Endothelial cell of umbilical vein (primary cell): ENCODE data around the gene PAK2. TPM values are rescaled to one million over a fixed set of nuclear protein-coding genes. Genes with fewer than 3 reads are reported as not detected.
A peak's percentile ranks its signal among the peaks of the same experiment; 100 is the strongest.

Experiments
- BruUV-seq: library from RNA; stranded (reverse); fragments of 400-500 nt; replicated peaks from 2 replicates; lab custom pipeline; 2021; lab: Mats Ljungman, UMichigan
- CTCF ChIA-PET: fragments of 300-600, 350-600 bp; sonication (Branson Sonifier 250); formaldehyde crosslinking; loops from one replicate; lab custom pipeline; 2021; ENCODE audit warnings: antibody characterized with exemption, inconsistent platforms; lab: Charles Lee
- POLR2A ChIA-PET: fragments of 300-600, 350-600 bp; sonication (Branson Sonifier 250); formaldehyde crosslinking; loops from one replicate; lab custom pipeline; 2021; ENCODE audit warnings: antibody characterized with exemption, inconsistent platforms; lab: Charles Lee
- DNase-seq: peaks from one replicate; pipeline ENCODE4 v3.0.0-alpha.2; 2011; ENCODE audit warnings: low read depth, low spot score
- FAIRE-seq: peaks from 2 replicates; lab custom pipeline; 2011; peaks lifted over from hg19 to GRCh38; lab: Jason Lieb, UNC
- H2AFZ ChIP-seq: 2 replicates; pipeline ENCODE4 v1.6.0; 2012; ENCODE audit warnings: low read depth, low read length, control low read depth, inconsistent platforms
- H3K27ac ChIP-seq: 2 replicates; pipeline ENCODE4 v1.5.1; 2011; ENCODE audit warnings: low read depth, mild to moderate bottlenecking, control low read depth, low read length, moderate library complexity; ENCODE audit not compliant: insufficient read depth
- H3K27me3 ChIP-seq, 2 experiments: 2 replicates each; pipeline versions ENCODE4 v1.6.0 to v1.6.1; 2011; ENCODE audit warnings: low read length in 2 of 2, mixed read lengths in 1 of 2; ENCODE audit not compliant: control insufficient read depth in 2 of 2, insufficient read depth in 2 of 2
- H3K36me3 ChIP-seq, 2 experiments: 2 replicates in 1 of 2; 3 replicates in 1 of 2; pipeline ENCODE4 v1.5.1; 2011; ENCODE audit warnings: low read length in 2 of 2, mild to moderate bottlenecking in 1 of 2, moderate library complexity in 1 of 2; ENCODE audit not compliant: control insufficient read depth in 2 of 2, insufficient read depth in 2 of 2; ENCODE audit errors: extremely low read depth in 1 of 2
- H3K4me1 ChIP-seq: 3 replicates; pipeline ENCODE4 v1.5.1; 2011; ENCODE audit warnings: mild to moderate bottlenecking, low read length; ENCODE audit not compliant: control insufficient read depth, insufficient read depth; ENCODE audit errors: extremely low read depth
- H3K4me2 ChIP-seq: 2 replicates; pipeline ENCODE4 v1.6.1; 2011; ENCODE audit warnings: low read length, control low read depth, mixed read lengths; ENCODE audit not compliant: insufficient read depth
- H3K4me3 ChIP-seq, 3 experiments: fragments of 200-600 bp in 1 of 3; sonication (generic), shearing (Covaris generic) in 1 of 3; replicated peaks in 1 of 3; 2 replicates each; pipeline ENCODE4 v1.5.1; 2011 to 2016; ENCODE audit warnings: control low read depth in 3 of 3, low read length in 3 of 3, mild to moderate bottlenecking in 2 of 3, inconsistent platforms in 1 of 3, low read depth in 1 of 3, moderate library complexity in 1 of 3; ENCODE audit not compliant: insufficient read depth in 1 of 3
- H3K79me2 ChIP-seq: 2 replicates; pipeline ENCODE4 v1.6.0; 2012; ENCODE audit warnings: low read length, inconsistent platforms; ENCODE audit not compliant: control insufficient read depth, insufficient read depth
- H3K9ac ChIP-seq: replicated peaks from 2 replicates; pipeline ENCODE3; 2011; ENCODE audit warnings: low read length, control low read depth; ENCODE audit not compliant: insufficient read depth; ENCODE audit errors: extremely low read depth
- H3K9me1 ChIP-seq: replicated peaks from 3 replicates; pipeline ENCODE4 v1.6.0; 2011; ENCODE audit warnings: mild to moderate bottlenecking, low read length; ENCODE audit not compliant: control insufficient read depth, insufficient read depth; ENCODE audit errors: extremely low read depth
- H3K9me3 ChIP-seq: replicated peaks from 2 replicates; pipeline ENCODE4 v1.5.1; 2012; ENCODE audit warnings: low read length, inconsistent platforms; ENCODE audit not compliant: control insufficient read depth, insufficient read depth
- H4K20me1 ChIP-seq: replicated peaks from 2 replicates; pipeline ENCODE3; 2011; ENCODE audit warnings: mild to moderate bottlenecking, low read length; ENCODE audit not compliant: control insufficient read depth, insufficient read depth; ENCODE audit errors: extremely low read depth
- CTCF ChIP-seq, 2 donors: IDR thresholded peaks; 1 replicate in 1 of 2; 2 replicates in 1 of 2; pipeline ENCODE4 v1.5.1; 2011; ENCODE audit warnings: low read length in 2 of 2, mild to moderate bottlenecking in 2 of 2, moderate library complexity in 2 of 2, control low read depth in 1 of 2, inconsistent platforms in 1 of 2, low read depth in 1 of 2; ENCODE audit not compliant: insufficient read depth in 1 of 2; ENCODE audit errors: extremely low read depth in 1 of 2
- EZH2 ChIP-seq: IDR thresholded peaks from 2 replicates; pipeline ENCODE4 v1.6.1; 2012; ENCODE audit warnings: borderline replicate concordance, low read depth, mild to moderate bottlenecking, moderate library complexity, low read length, inconsistent platforms; ENCODE audit not compliant: severe bottlenecking
- FOS ChIP-seq: IDR thresholded peaks from 2 replicates; pipeline ENCODE4 v1.6.1; 2011; ENCODE audit warnings: mild to moderate bottlenecking, low read length, moderate library complexity, borderline replicate concordance; ENCODE audit not compliant: insufficient read depth
- GATA2 ChIP-seq: IDR thresholded peaks from 2 replicates; pipeline ENCODE4 v1.7.0; 2011; ENCODE audit warnings: low read depth, mild to moderate bottlenecking, moderate library complexity, mixed read lengths, low read length; ENCODE audit not compliant: insufficient read length, insufficient read depth
- JUN ChIP-seq: IDR thresholded peaks from 2 replicates; pipeline ENCODE4 v1.6.1; 2011; ENCODE audit warnings: borderline replicate concordance, low read depth; ENCODE audit not compliant: insufficient read length, insufficient read depth
- MAX ChIP-seq: IDR thresholded peaks from 2 replicates; pipeline ENCODE4 v1.6.1; 2011; ENCODE audit not compliant: insufficient read depth, insufficient read length
- MYC ChIP-seq: IDR thresholded peaks from one replicate; pipeline ENCODE4 v1.6.1; 2011; ENCODE audit warnings: mild to moderate bottlenecking, low read depth, low read length
- POLR2A ChIP-seq: IDR thresholded peaks from 2 replicates; pipeline ENCODE4 v1.6.1; 2012; ENCODE audit warnings: low read depth, mild to moderate bottlenecking, control low read depth, low read length
- POLR2AphosphoS5 ChIP-seq: IDR thresholded peaks from 2 replicates; pipeline ENCODE4 v1.6.1; 2012; ENCODE audit warnings: low read depth, mild to moderate bottlenecking, control low read depth, low read length, moderate library complexity; ENCODE audit not compliant: insufficient read depth
- dilution Hi-C: fragments of 300-500 bp; cut with MboI; formaldehyde crosslinking; loops from one replicate; pipeline ENCODE4 v1.15.0; 2019; ENCODE audit warnings: low sequenced_read_pairs; ENCODE audit not compliant: extremely low pct_ligation_motif_present
- intact Hi-C: fragments of 100-400 bp; cut with micrococcal nuclease; formaldehyde crosslinking; loops from one replicate; pipeline ENCODE4 v1.10.0; 2022
- polyA plus RNA-seq, 4 experiments: library from polyadenylated mRNA; depleted of rRNA in 3 of 4; stranded (reverse) in 3 of 4; unstranded in 1 of 4; fragments of >200 nt; gene quantifications; 2 replicates each; pipeline versions ENCODE4 v1.2.1 to v1.2.3, GENCODE V29; 2011 to 2012; ENCODE audit warnings: missing spikeins in 1 of 4
- total RNA-seq: library from RNA; stranded (reverse); gene quantifications from 2 replicates; pipeline ENCODE4 v1.2.3, GENCODE V29; 2021

The PAK2 gene
- total and polyA plus RNA-seq, 2 donors (not counting 3 experiments of a cell fraction or from before 2014, with no cell fraction given) = 22.6 to 98.9 TPM

GRCh38 chr3:196706731-196707130 lies 32.9 kb upstream of the PAK2 start:
- intact Hi-C loops (no loop called here), dilution Hi-C loops (no loop called here)
- H3K79me2 ChIP-seq = no peaks in the 10 kb centered on the region
- H3K9ac ChIP-seq = no peak overlapping the region
- TF ChIP-seq MAX = no peak
- no peak for TF ChIP-seq MYC
- no peak for TF ChIP-seq POLR2A
- H3K4me2 ChIP-seq = no peak overlapping the region
- H3K4me3 ChIP-seq = no peak overlapping the region
- no peaks in the 10 kb centered on the region for H3K9me1 ChIP-seq
- H3K4me1 ChIP-seq = peaks cover 7% of the 10 kb centered on the region
- BruUV-seq = no TSS peak
- no peak overlapping the region for H2AFZ ChIP-seq
- no peaks in the 10 kb centered on the region for H3K36me3 ChIP-seq
- DNase-seq = no peak
- ChIA-PET POLR2A (no interaction called here), CTCF (interaction anchor here (0.8 to 3.1 kb wide), 6 partner anchors 11 to 97 kb away, joined by 3 to 11 read pairs (median 6); no protein-coding TSS in a partner anchor)
- peaks cover 0 to 3% of the 10 kb centered on the region in 2 experiments for H3K27me3 ChIP-seq
- H3K27ac ChIP-seq = no peak overlapping the region
- H4K20me1 ChIP-seq = no peaks in the 10 kb centered on the region
- no peaks in the 10 kb centered on the region for H3K9me3 ChIP-seq
- no peak for FAIRE-seq

- FAIRE-seq (peak; percentile 26), DNase-seq (peak; percentile 82)
- no peak overlapping the region for H2AFZ ChIP-seq
- no peak overlapping the region for H3K4me2 ChIP-seq
- no peaks in the 10 kb centered on the region for H3K9me3 ChIP-seq
- TF ChIP-seq MAX (no peak), MYC (no peak), FOS (no peak), GATA2 (no peak), POLR2AphosphoS5 (no peak), EZH2 (no peak), CTCF (IDR thresholded peaks at IDR 0.05; ENCODE audit: extremely low read depth in 1 of 2, insufficient read depth in 1 of 2, low read depth in 1 of 2, low read length in 2 of 2) (no peak), JUN (no peak), POLR2A (no peak)
- intact Hi-C loops (no loop called here), dilution Hi-C loops (no loop called here)
- no peaks in the 10 kb centered on the region for H3K79me2 ChIP-seq
- no peak overlapping the region for H3K27ac ChIP-seq
- no peak overlapping the region for H3K9ac ChIP-seq
- no TSS peak for BruUV-seq
- H3K4me1 ChIP-seq = peaks cover 7% of the 10 kb centered on the region
- H3K4me3 ChIP-seq = no peak overlapping the region
- ChIA-PET CTCF (interaction anchor here (0.6 to 3.1 kb wide), 8 partner anchors 14 to 185 kb away, joined by 3 to 11 read pairs (median 4); no protein-coding TSS in a partner anchor), POLR2A (interaction anchor here (1.0 kb wide), 1 partner anchor 32 kb away, joined by 5 read pairs; the partner anchor contains the start of gene PAK2)
- H4K20me1 ChIP-seq = no peaks in the 10 kb centered on the region
- H3K27me3 ChIP-seq = peaks cover 0 to 2% of the 10 kb centered on the region in 2 experiments
- no peaks in the 10 kb centered on the region for H3K36me3 ChIP-seq
- no peaks in the 10 kb centered on the region for H3K9me1 ChIP-seq
Observed at GRCh38 chr3:196707566-196707965, 32.1 kb upstream of the PAK2 start.
